GOT3 (cell line): Measurements from ENCODE around the gene CDCP2.
"Not testable (repeated sequence)": the region's sequence is repeated elsewhere in the genome, so short reads cannot be mapped to it uniquely, and the experiment has no call there.

Experiments used
- DNase-seq: peaks from one replicate; lab custom pipeline; 2025; ENCODE audit warnings: mixed read lengths; lab: John Stamatoyannopoulos, UW

The CDCP2 gene

DNA sequence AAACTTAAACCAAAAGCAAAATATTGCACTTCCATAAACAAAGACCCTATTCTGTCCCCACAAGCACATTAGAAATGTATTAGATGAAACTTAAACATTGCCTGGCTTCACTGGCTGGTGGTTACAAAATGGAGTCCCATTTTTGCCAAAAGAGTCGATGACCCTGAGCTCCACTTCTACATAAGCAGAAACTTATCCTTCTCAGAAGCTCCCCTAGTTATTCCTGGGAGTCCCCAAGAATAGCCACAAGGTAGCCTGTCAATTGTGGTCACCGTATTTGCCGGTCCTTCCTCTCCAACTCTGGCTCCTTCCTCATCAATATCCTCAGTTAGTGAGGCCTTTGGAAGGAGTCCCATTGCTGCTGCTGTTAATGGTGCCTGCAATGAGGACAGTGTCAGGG is 37.3 kb downstream of the CDCP2 start:
- DNase-seq, result no peak

GRCh38 chr1:54114955-54115354 is 37.8 kb downstream of the CDCP2 start:
- DNase-seq, result no peak

DNA sequence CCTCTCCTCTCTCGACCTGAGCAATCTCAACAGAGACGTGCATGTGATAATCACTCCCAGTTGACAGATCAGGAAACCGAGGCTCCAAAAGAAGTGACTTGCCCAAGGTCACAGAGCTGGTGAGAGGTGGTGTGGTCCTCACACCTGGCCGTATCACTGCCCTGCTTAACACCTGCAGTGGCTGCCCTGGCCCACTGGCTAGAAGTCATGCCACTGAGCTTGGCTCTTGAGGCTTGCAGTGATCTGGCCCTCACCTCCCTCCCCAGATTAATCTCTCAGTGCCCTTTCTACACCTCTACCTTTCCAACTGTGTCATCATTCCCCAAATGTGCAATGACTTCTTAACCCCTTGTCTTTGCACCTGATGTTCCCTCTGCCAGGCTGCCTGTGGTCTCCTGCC is 38.8 kb downstream of the CDCP2 start:
- no peak for DNase-seq

DNA sequence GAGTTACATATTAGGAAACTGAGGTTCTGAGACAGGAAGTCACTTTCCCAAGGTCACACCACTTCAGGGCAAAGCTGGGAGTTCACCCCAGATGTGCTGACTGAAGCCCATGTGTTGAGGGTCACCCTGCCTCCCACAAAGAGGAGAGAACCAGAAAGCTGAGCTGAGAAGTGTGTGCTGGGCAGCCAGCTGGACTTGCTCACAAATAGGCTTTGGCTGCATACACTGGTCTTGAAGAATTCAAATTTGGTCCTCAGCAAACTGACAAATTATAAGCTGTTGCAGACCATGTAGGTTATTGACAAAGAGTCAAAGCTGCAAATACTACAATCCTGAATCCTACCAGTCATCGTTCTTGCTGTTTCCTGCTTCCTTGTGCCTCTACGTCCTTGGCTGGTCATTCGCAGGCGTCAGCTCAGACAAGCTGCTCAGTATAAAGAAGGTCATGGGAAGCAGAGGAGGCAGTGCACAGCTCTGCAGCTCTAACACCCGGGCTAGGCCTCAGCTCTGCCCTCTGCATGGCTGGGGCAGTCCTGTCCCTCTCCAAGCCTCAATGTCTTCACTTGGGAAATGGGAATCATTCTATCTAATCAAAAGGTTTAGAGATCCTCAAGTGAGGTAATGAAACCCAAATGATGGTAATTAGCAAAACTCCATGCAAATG is 40.0 kb downstream of the CDCP2 start:
- DNase-seq, result no peak

DNA sequence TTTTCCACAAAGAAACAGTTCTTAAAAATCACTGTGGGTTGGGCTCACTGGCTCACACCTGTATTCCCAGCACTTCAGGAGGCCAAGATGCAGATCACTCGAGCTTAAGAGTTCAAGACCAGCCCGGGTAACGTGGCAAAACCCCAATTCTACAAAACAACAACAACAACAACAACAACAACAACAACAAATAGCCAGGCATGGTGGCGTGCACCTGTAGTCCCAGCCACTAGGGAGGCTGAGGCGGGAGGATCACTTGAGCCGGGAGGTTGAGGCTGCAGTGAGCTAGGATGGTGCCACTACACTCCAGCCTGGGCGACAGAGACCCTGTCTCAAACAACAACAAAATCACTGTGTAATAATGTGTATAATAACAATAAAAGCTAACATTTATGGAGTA is 40.8 kb downstream of the CDCP2 start:
- DNase-seq, result no peak

GRCh38 chr1:54111624-54112023 is 41.2 kb downstream of the CDCP2 start:
- no peak for DNase-seq

DNA sequence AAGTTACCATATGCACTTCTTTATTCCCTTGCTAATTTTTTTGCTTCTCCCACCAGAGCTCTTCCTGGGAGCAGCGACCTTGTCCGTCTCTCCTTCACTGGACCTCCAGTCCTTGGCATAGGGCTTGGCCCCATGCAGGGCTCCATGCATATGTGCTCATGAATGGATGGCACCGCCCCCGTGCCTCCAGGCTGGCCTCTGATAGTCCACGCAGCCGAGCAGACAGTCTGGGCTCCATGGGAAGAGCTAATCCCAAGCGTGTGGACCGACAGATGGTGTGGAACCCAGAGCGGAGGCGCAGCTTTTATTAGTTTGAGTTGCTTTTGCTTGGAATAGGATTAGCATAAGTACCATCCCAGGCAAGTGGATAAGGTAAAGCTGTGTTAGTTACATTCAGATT is 41.8 kb downstream of the CDCP2 start:
- DNase-seq, result no peak

DNA sequence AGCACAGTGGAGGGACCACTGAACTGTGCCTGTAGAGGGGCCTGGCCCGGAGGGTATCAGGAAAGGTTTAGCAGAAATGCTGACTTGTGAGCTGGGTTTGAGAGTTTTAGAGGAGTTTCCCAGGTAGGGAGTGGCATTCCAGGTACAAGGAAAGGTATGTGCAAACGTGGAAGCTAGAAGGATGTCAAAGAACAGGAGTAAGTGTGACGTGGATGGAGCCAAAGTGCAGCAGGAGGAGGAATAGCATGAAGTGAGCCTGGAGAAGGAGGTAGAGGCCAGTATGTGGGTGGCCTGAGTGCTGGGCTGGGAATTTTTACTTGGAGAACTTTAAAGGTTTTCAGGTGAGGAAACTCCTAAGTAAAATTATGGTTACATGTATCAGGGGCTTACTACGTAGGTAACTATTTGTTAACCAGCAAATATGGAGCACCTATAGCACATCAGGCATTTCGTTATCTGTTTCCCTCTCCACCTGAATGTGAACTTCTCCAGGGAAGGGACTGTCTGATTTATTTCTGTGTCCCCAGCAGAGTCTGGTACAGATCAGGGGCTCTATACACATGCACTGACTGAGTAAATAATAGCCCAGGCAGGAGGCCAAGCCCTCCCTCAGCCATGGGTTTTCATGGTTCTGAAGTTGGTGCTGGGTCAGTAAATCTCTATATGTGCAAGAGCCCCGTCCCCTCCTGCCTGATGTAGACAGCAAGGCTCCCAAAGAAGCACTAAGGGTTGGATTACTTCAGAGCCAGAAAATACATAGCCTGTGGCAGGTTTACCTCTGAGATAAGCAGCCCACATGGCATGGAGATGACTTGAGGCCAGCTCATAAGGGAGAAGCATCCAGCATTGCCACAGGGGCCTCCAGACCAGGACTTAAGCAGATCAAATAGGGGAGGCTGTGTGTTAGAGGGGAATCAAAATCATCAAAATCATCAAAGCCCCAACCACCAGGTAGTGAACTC is 43.4 kb downstream of the CDCP2 start:
- DNase-seq, result no peak

GRCh38 chr1:54108156-54108555 is 44.6 kb downstream of the CDCP2 start:
- DNase-seq, result no peak

GRCh38 chr1:54107131-54107530 is 45.7 kb downstream of the CDCP2 start:
- no peak for DNase-seq

GRCh38 chr1:54105736-54106269 is 47.0 kb downstream of the CDCP2 start:
- no peak for DNase-seq

DNA sequence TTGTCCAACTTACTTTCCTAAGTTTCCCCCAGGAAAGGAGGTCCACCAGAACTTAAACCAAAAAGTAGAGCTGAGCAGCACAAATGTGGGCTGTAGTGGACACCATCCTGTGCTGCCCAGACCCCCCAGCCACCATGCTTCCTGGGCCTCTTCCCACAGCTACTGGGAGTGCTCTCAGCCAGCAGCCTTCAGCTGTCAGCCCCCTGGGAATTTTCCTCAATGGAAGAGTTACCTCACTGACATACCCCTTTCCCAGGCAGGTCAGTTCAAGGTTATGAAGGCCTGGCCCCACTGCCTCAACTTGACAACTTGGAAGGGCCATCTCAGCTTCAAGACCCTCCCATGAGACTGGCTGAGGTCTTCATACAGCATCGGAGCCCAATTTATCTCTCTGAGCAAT is 47.7 kb downstream of the CDCP2 start:
- no peak for DNase-seq

DNA sequence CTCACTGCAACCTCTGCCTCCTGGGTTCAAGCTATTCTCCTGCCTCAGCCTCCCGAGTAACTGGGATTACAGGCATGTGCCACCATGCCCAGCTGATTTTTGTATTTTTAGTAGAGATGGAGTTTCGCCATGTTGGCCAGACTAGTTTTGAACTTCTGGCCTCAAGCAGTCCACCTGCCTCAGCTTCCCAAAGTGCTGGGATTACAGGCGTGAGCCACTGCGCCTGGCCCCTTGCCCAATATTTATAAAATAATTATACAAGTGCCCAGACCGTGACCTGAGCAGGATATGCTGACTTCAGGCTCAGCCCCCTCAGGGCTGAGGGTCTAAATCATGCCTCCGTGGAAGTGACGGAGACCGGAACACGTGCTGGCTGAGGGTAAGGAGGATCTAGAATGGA is 48.2 kb downstream of the CDCP2 start:
- DNase-seq, result not testable (repeated sequence)

- no peak for DNase-seq
Measured at GRCh38 chr1:54103414-54103813, 49.4 kb downstream of the CDCP2 start.

- DNase-seq, result no peak
Measured at GRCh38 chr1:54100500-54100899, 52.3 kb downstream of the CDCP2 start.

GRCh38 chr1:54099061-54099610 is 53.7 kb downstream of the CDCP2 start:
- DNase-seq, result no peak

DNA sequence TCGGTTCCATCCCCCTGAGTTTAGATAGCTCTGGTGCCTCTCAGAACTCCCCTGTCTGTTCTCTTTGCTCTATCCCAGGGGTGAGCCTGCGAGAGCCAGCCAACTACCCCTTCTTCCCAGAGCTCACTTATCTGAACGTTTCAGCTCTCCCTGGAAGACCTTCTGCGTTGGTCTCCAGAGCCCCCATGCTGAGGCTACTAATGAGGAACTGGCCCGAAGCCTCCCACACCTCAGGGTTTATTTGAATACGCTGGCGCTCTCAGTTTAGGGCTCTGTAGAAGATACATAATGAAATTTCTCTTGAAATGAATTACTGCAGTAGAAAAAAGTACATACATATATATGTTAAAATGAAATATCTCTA is 55.9 kb downstream of the CDCP2 start:
- DNase-seq, result no peak

DNA sequence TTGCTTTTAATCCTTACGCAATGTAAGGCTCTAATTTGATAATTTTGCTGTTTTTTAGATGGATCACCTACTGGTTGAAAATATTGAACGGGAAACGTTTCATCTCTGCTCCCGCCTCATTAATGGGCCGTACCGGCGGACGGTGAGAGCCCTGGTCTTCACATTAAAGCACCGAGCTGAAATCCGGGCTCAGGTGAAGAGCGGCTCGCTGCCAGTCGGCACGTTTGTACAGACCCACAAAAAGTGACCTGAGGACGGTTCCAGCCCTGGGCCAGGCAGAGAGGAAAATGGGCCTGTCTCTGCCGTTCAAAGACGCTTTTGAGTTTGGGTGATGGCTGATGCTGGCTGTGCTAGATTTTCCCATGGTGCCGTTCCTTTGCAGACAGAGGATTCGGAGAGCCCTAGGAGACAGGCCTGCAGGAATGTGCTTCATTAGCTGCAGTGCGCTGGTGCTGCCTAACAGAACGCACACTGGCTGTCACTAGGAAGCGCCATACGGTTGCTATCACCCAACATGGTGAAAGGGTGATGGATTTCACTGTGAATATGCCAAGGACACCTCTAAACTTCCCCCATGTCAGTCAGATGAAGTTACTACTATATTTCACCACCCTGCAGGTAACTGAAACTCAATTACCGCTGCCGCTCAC is 56.4 kb downstream of the CDCP2 start:
- no peak for DNase-seq

DNA sequence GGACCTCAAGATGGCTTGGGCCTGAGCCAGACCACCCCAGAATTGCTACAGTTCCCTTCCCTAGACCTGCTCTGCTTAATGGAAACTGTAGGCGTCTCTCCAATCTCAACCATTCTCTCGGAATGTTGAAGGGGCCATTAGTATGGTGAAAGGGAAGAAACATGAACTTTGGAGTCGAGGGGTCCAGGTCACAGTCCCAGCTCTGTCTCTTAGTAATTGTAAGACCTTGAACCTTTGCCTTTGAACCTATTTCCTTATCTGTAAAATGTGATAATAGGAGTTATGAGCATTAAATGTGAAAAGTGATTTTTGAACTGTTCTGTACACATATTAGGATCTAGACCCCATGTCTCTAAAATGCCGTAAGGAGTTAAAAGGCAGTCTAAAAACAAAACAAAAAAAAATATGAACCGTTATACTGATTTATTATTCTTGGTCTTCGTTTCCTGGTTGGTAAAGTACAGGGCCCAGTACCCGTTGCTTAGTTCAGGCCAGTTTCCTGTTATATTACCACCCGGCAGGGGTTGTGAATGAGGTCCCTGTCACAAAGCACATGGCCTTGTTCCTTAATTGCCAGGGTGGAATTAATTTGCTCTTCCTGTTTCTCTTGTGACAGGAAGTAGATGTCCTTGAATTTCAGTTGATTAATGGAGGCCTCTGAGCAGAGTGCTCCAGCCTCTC is 57.1 kb downstream of the CDCP2 start:
- no peak for DNase-seq

- DNase-seq, result not testable (repeated sequence)
Measured at GRCh38 chr1:54094730-54095105, 58.1 kb downstream of the CDCP2 start.

- no peak for DNase-seq
Measured at GRCh38 chr1:54094001-54094729, 58.6 kb downstream of the CDCP2 start.
